ENCODE data around the gene TDRD3. TPM values are rescaled to one million over a fixed set of nuclear protein-coding genes. Genes with fewer than 3 reads are reported as not detected.

TDRD3 gene
- total RNA-seq, 2 donors from 2014 or later: 21.0 to 25.9 TPM

GRCh38 chr13:60454425-60454824 lies 57.4 kb downstream of the TDRD3 start:
- intact Hi-C loops (cut with DNase I): no loop called here
- H3K9ac ChIP-seq (ENCODE audit: low read depth in 2 of 2, low read length in 2 of 2): no peak overlapping the region
- H3K27ac ChIP-seq: no peak overlapping the region
- H3K27me3 ChIP-seq: no peaks in the 10 kb centered on the region
- no peak for TF ChIP-seq CTCF (IDR thresholded peaks at IDR 0.05)
- H3K9me3 ChIP-seq: no peaks in the 10 kb centered on the region
- no peak overlapping the region for H3K4me3 ChIP-seq
- no peaks in the 10 kb centered on the region for H3K4me1 ChIP-seq
- no peak for DNase-seq
- peaks cover 5% of the 10 kb centered on the region for H3K36me3 ChIP-seq

- DNase-seq: no peak
- intact Hi-C loops (cut with DNase I): no loop called here
- Histone ChIP-seq H3K4me3 (no peak overlapping the region), H3K4me1 (no peaks in the 10 kb centered on the region), H3K9ac (ENCODE audit: low read depth in 2 of 2, low read length in 2 of 2) (no peak overlapping the region), H3K36me3 (no peaks in the 10 kb centered on the region), H3K27ac (no peak overlapping the region), H3K9me3 (no peaks in the 10 kb centered on the region), H3K27me3 (no peaks in the 10 kb centered on the region)
- TF ChIP-seq CTCF (IDR thresholded peaks at IDR 0.05): no peak
Observed at GRCh38 chr13:60463787-60464186, 66.8 kb downstream of the TDRD3 start.

GRCh38 chr13:60467098-60467497 lies 70.1 kb downstream of the TDRD3 start:
- Histone ChIP-seq H3K27ac (no peak overlapping the region), H3K9ac (ENCODE audit: low read depth in 2 of 2, low read length in 2 of 2) (no peak overlapping the region), H3K27me3 (no peaks in the 10 kb centered on the region), H3K36me3 (no peaks in the 10 kb centered on the region), H3K9me3 (no peaks in the 10 kb centered on the region), H3K4me3 (no peak overlapping the region), H3K4me1 (no peaks in the 10 kb centered on the region)
- no peak for TF ChIP-seq CTCF (IDR thresholded peaks at IDR 0.05)
- no peak for DNase-seq
- intact Hi-C loops (cut with DNase I): no loop called here

- H3K4me1 ChIP-seq: no peaks in the 10 kb centered on the region
Observed at GRCh38 chr13:60479273-60479672, 82.3 kb downstream of the TDRD3 start.

GRCh38 chr13:60482012-60482411 lies 85.0 kb downstream of the TDRD3 start:
- H3K9me3 ChIP-seq: no peaks in the 10 kb centered on the region
- no peak overlapping the region for H3K9ac ChIP-seq (ENCODE audit: low read depth in 2 of 2, low read length in 2 of 2)
- no peak for DNase-seq
- TF ChIP-seq CTCF (IDR thresholded peaks at IDR 0.05): no peak
- H3K27me3 ChIP-seq: no peaks in the 10 kb centered on the region
- no peak overlapping the region for H3K4me3 ChIP-seq
- intact Hi-C loops (cut with DNase I): no loop called here
- no peaks in the 10 kb centered on the region for H3K36me3 ChIP-seq
- no peaks in the 10 kb centered on the region for H3K4me1 ChIP-seq
- no peak overlapping the region for H3K27ac ChIP-seq

More at GRCh38 chr13:60479273-60479672, 82.3 kb downstream of the TDRD3 start:
- Histone ChIP-seq H3K4me3 (no peak overlapping the region), H3K27ac (no peak overlapping the region), H3K9ac (ENCODE audit: low read depth in 2 of 2, low read length in 2 of 2) (no peak overlapping the region), H3K36me3 (no peaks in the 10 kb centered on the region), H3K27me3 (no peaks in the 10 kb centered on the region), H3K9me3 (no peaks in the 10 kb centered on the region)
- intact Hi-C loops (cut with DNase I): loop anchor here (10.0 kb wide), 1 partner anchor 136 kb away; no protein-coding TSS in a partner anchor
- TF ChIP-seq CTCF (IDR thresholded peaks at IDR 0.05): no peak
- no peak for DNase-seq

GRCh38 chr13:60484865-60485264 lies 87.8 kb downstream of the TDRD3 start:
- no peak overlapping the region for H3K27ac ChIP-seq
- no peaks in the 10 kb centered on the region for H3K27me3 ChIP-seq
- no peaks in the 10 kb centered on the region for H3K36me3 ChIP-seq
- no peak for TF ChIP-seq CTCF (IDR thresholded peaks at IDR 0.05)
- no peak overlapping the region for H3K9ac ChIP-seq (ENCODE audit: low read depth in 2 of 2, low read length in 2 of 2)
- no peaks in the 10 kb centered on the region for H3K9me3 ChIP-seq
- H3K4me1 ChIP-seq: no peaks in the 10 kb centered on the region
- no peak overlapping the region for H3K4me3 ChIP-seq
- intact Hi-C loops (cut with DNase I): no loop called here
- no peak for DNase-seq

Data from colonic mucosa (tissue), 4 donors.